ENCODE results near the gene TALDO1. TPM values are rescaled to one million over a fixed set of nuclear protein-coding genes. Genes with fewer than 3 reads are reported as not detected.

TALDO1 gene
- total and polyA plus RNA-seq, 12 donors: 64.3 to 167 (median 145) TPM

- no peaks in the 10 kb centered on the region for H3K9me3 ChIP-seq (replicated peaks in 1 of 3)
- intact Hi-C loops (cut with DNase I): no loop called here
- peaks cover 18 to 20% of the 10 kb centered on the region in 2 donors for H3K4me1 ChIP-seq (replicated peaks in 1 of 2)
- TF ChIP-seq CTCF (IDR thresholded peaks at IDR 0.05): peak in 1 of 6 experiments; percentile 15
- TF ChIP-seq POLR2A (IDR thresholded peaks at IDR 0.05): no peak
- WGBS, 4 donors: 24 to 48% (median 34%) methylated on average over 9 to 30 of the region's 30 CpGs
- no peaks in the 10 kb centered on the region for H3K36me3 ChIP-seq (replicated peaks in 1 of 2)
- peak overlapping the region in 3 of 5 donors; percentile 48 to 61 (median 57) for H3K27ac ChIP-seq
- H3K27me3 ChIP-seq: no peaks in the 10 kb centered on the region
- H3K4me3 ChIP-seq: peak overlapping the region in 2 of 4 donors; percentile 35 to 65
- peak in 5 of 7 donors; percentile 42 to 65 (median 55) for DNase-seq
Measured at GRCh38 chr11:706957-707816, 40.1 kb upstream of the TALDO1 start.

GRCh38 chr11:707817-708420 is 39.3 kb upstream of the TALDO1 start:
- H3K27me3 ChIP-seq: no peaks in the 10 kb centered on the region
- H3K4me3 ChIP-seq: no peak overlapping the region
- no peaks in the 10 kb centered on the region for H3K9me3 ChIP-seq (replicated peaks in 1 of 3)
- no peak overlapping the region for H3K27ac ChIP-seq
- intact Hi-C loops (cut with DNase I): no loop called here
- peaks cover 18 to 20% of the 10 kb centered on the region in 2 donors for H3K4me1 ChIP-seq (replicated peaks in 1 of 2)
- no peaks in the 10 kb centered on the region for H3K36me3 ChIP-seq (replicated peaks in 1 of 2)
- 82 to 88% (median 85%) methylated on average over 6 to 16 of the region's 16 CpGs for WGBS, 4 donors
- TF ChIP-seq POLR2A (IDR thresholded peaks at IDR 0.05) (no peak), CTCF (IDR thresholded peaks at IDR 0.05) (no peak)
- DNase-seq: no peak

GRCh38 chr11:708511-708910 is 38.8 kb upstream of the TALDO1 start:
- 79 to 100% (median 87%) methylated on average over 2 to 7 of the region's 7 CpGs for WGBS, 4 donors
- no peak overlapping the region for H3K4me3 ChIP-seq
- intact Hi-C loops (cut with DNase I): no loop called here
- no peak overlapping the region for H3K27ac ChIP-seq
- H3K36me3 ChIP-seq (replicated peaks in 1 of 2): no peaks in the 10 kb centered on the region
- peaks cover 18 to 20% of the 10 kb centered on the region in 2 donors for H3K4me1 ChIP-seq (replicated peaks in 1 of 2)
- H3K27me3 ChIP-seq: no peaks in the 10 kb centered on the region
- no peak for DNase-seq
- no peaks in the 10 kb centered on the region for H3K9me3 ChIP-seq (replicated peaks in 1 of 3)
- TF ChIP-seq CTCF (IDR thresholded peaks at IDR 0.05) (no peak), POLR2A (IDR thresholded peaks at IDR 0.05) (no peak)

- no peak for TF ChIP-seq POLR2A (IDR thresholded peaks at IDR 0.05)
- intact Hi-C loops (cut with DNase I): no loop called here
- Histone ChIP-seq H3K9me3 (replicated peaks in 1 of 3) (no peaks in the 10 kb centered on the region), H3K4me1 (replicated peaks in 1 of 2) (peaks cover 18 to 20% of the 10 kb centered on the region in 2 donors), H3K27ac (no peak overlapping the region), H3K36me3 (replicated peaks in 1 of 2) (no peaks in the 10 kb centered on the region), H3K27me3 (no peaks in the 10 kb centered on the region), H3K4me3 (no peak overlapping the region)
- DNase-seq: no peak
- 52 to 79% (median 70%) methylated on average over 8 to 27 of the region's 27 CpGs for WGBS, 4 donors
Measured at GRCh38 chr11:709109-709997, 37.9 kb upstream of the TALDO1 start.
